Hepatocyte (in vitro differentiated cells): ENCODE measurements around the gene LRRC3B. TPM values are rescaled to one million over a fixed set of nuclear protein-coding genes. Genes with fewer than 3 reads are reported as not detected.

ENCODE experiments used
- DNase-seq: peaks from one replicate; pipeline ENCODE4 v3.0.0-alpha.2; 2016; ENCODE audit warnings: low spot score
- H2AFZ ChIP-seq: fragments of 200-600 bp; sonication (generic); 2 replicates; pipeline ENCODE4 v1.6.0; 2016; ENCODE audit warnings: antibody characterized with exemption, mild to moderate bottlenecking
- H3K27ac ChIP-seq: fragments of 200-600 bp; sonication (generic); 2 replicates; pipeline ENCODE4 v1.5.1; 2016; ENCODE audit warnings: mild to moderate bottlenecking
- H3K27me3 ChIP-seq: fragments of 200-600 bp; sonication (generic); 2 replicates; pipeline ENCODE4 v1.6.1; 2016
- H3K36me3 ChIP-seq: fragments of 200-600 bp; sonication (generic); replicated peaks from 2 replicates; pipeline ENCODE4 v1.5.1; 2016; ENCODE audit warnings: low read depth; ENCODE audit not compliant: insufficient read depth
- H3K4me1 ChIP-seq: fragments of 200-600 bp; sonication (generic); 2 replicates; pipeline ENCODE4 v1.5.1; 2016; ENCODE audit warnings: mild to moderate bottlenecking, moderate library complexity; ENCODE audit not compliant: insufficient read depth
- H3K4me2 ChIP-seq: fragments of 200-600 bp; sonication (generic); 2 replicates; pipeline ENCODE4 v1.6.0; 2016
- H3K4me3 ChIP-seq: fragments of 200-600 bp; sonication (generic); 2 replicates; pipeline ENCODE4 v1.5.1; 2016; ENCODE audit warnings: mild to moderate bottlenecking
- H3K79me2 ChIP-seq: fragments of 200-600 bp; sonication (generic); 2 replicates; pipeline ENCODE4 v1.6.0; 2017; ENCODE audit warnings: mild to moderate bottlenecking
- H3K9me2 ChIP-seq: fragments of 200-600 bp; sonication (generic); replicated peaks from 2 replicates; pipeline ENCODE4 v1.6.0; 2017; ENCODE audit warnings: mild to moderate bottlenecking; ENCODE audit not compliant: insufficient read depth
- H3K9me3 ChIP-seq: fragments of 200-600 bp; sonication (generic); 2 replicates; pipeline ENCODE4 v1.5.1; 2016; ENCODE audit warnings: low read depth, mild to moderate bottlenecking
- H4K20me1 ChIP-seq: fragments of 200-600 bp; sonication (generic); 2 replicates; pipeline ENCODE4 v1.6.0; 2016; ENCODE audit warnings: mild to moderate bottlenecking; ENCODE audit not compliant: insufficient read depth, poor library complexity, severe bottlenecking
- CTCF ChIP-seq: fragments of 200-600 bp; sonication (generic); IDR thresholded peaks from 2 replicates; pipeline ENCODE4 v1.5.1; 2016; ENCODE audit warnings: antibody characterized with exemption, mild to moderate bottlenecking; ENCODE audit not compliant: poor library complexity
- EZH2 ChIP-seq: fragments of 200-600 bp; sonication (generic); IDR thresholded peaks from 2 replicates; pipeline ENCODE4 v1.6.1; 2016; ENCODE audit warnings: antibody characterized with exemption, mild to moderate bottlenecking, borderline replicate concordance
- EZH2phosphoT487 ChIP-seq: fragments of 200-600 bp; sonication (generic); IDR thresholded peaks from one replicate; pipeline ENCODE4 v1.6.1; 2018; ENCODE audit warnings: antibody characterized with exemption, mild to moderate bottlenecking, low read depth, moderate library complexity; ENCODE audit not compliant: unreplicated experiment, severe bottlenecking
- WGBS: methylation state at CpG from one replicate; pipeline ENCODE4 v1.1.6; 2016; ENCODE audit warnings: low lambda C conversion rate; ENCODE audit errors: missing lambda C conversion rate; 5-methylcytosine and 5-hydroxymethylcytosine counted together
- polyA plus RNA-seq: library from polyadenylated mRNA; unstranded; fragments of >200 nt; fragmentation: Nextera tagmentation; extraction: Ambion mirVana; gene quantifications from 2 replicates; pipeline ENCODE4 v1.2.1, GENCODE V29; 2016
- total RNA-seq: library from RNA; depleted of rRNA; stranded (reverse); fragments of >200 nt; gene quantifications from 2 replicates; pipeline ENCODE4 v1.2.3, GENCODE V29; 2014

LRRC3B gene
- total and polyA plus RNA-seq, 2 experiments from 2014 or later: 1.7 to 5.9 TPM

- no peak overlapping the region for H3K4me2 ChIP-seq
- 82% methylated on average over 3 of the region's 3 CpGs for WGBS
- H3K4me3 ChIP-seq: no peak overlapping the region
- H3K27me3 ChIP-seq: no peaks in the 10 kb centered on the region
- no peak overlapping the region for H2AFZ ChIP-seq
- no peaks in the 10 kb centered on the region for H3K9me3 ChIP-seq
- no peaks in the 10 kb centered on the region for H3K36me3 ChIP-seq
- no peak overlapping the region for H3K27ac ChIP-seq
- DNase-seq: no peak
- no peaks in the 10 kb centered on the region for H3K4me1 ChIP-seq
- no peaks in the 10 kb centered on the region for H4K20me1 ChIP-seq
- TF ChIP-seq EZH2 (no peak), CTCF (no peak), EZH2phosphoT487 (no peak)
- no peaks in the 10 kb centered on the region for H3K9me2 ChIP-seq
- no peaks in the 10 kb centered on the region for H3K79me2 ChIP-seq
Observed at GRCh38 chr3:26668171-26668570, 45.6 kb downstream of the LRRC3B start.

- Histone ChIP-seq H3K4me2 (no peak overlapping the region), H3K4me3 (no peak overlapping the region), H4K20me1 (no peaks in the 10 kb centered on the region), H3K79me2 (no peaks in the 10 kb centered on the region), H3K27ac (no peak overlapping the region), H3K36me3 (no peaks in the 10 kb centered on the region), H3K4me1 (no peaks in the 10 kb centered on the region), H3K9me3 (no peaks in the 10 kb centered on the region), H2AFZ (no peak overlapping the region), H3K9me2 (no peaks in the 10 kb centered on the region), H3K27me3 (no peaks in the 10 kb centered on the region)
- no peak for TF ChIP-seq CTCF
- TF ChIP-seq EZH2: no peak
- TF ChIP-seq EZH2phosphoT487: no peak
- DNase-seq: no peak
Observed at GRCh38 chr3:26668696-26669095, 46.1 kb downstream of the LRRC3B start.

- Histone ChIP-seq H3K36me3 (no peaks in the 10 kb centered on the region), H3K9me2 (no peaks in the 10 kb centered on the region), H4K20me1 (no peaks in the 10 kb centered on the region), H3K79me2 (no peaks in the 10 kb centered on the region), H2AFZ (no peak overlapping the region), H3K4me2 (no peak overlapping the region), H3K4me1 (no peaks in the 10 kb centered on the region), H3K9me3 (no peaks in the 10 kb centered on the region), H3K27ac (no peak overlapping the region), H3K27me3 (no peaks in the 10 kb centered on the region), H3K4me3 (no peak overlapping the region)
- TF ChIP-seq CTCF: no peak
- TF ChIP-seq EZH2phosphoT487: no peak
- TF ChIP-seq EZH2: no peak
- DNase-seq: no peak
- WGBS: 89% methylated on average over 2 of the region's 2 CpGs
Observed at GRCh38 chr3:26675336-26675735, 52.8 kb downstream of the LRRC3B start.

- Histone ChIP-seq H3K4me1 (no peaks in the 10 kb centered on the region), H2AFZ (no peak overlapping the region), H4K20me1 (no peaks in the 10 kb centered on the region), H3K9me3 (no peaks in the 10 kb centered on the region), H3K4me3 (no peak overlapping the region), H3K9me2 (no peaks in the 10 kb centered on the region), H3K79me2 (no peaks in the 10 kb centered on the region), H3K27ac (no peak overlapping the region), H3K36me3 (no peaks in the 10 kb centered on the region), H3K27me3 (no peaks in the 10 kb centered on the region), H3K4me2 (no peak overlapping the region)
- no peak for TF ChIP-seq EZH2phosphoT487
- TF ChIP-seq EZH2: no peak
- no peak for DNase-seq
- 95% methylated on average over 2 of the region's 2 CpGs for WGBS
Observed at GRCh38 chr3:26681632-26682031, 59.1 kb downstream of the LRRC3B start.
